ENCODE measurements around the gene PREPL. TPM values are rescaled to one million over a fixed set of nuclear protein-coding genes. Genes with fewer than 3 reads are reported as not detected.
A peak's percentile ranks its signal among the peaks of the same experiment; 100 is the strongest.

PREPL gene
- total RNA-seq, 1 donor from 2014 or later, result 23.7 TPM

DNA sequence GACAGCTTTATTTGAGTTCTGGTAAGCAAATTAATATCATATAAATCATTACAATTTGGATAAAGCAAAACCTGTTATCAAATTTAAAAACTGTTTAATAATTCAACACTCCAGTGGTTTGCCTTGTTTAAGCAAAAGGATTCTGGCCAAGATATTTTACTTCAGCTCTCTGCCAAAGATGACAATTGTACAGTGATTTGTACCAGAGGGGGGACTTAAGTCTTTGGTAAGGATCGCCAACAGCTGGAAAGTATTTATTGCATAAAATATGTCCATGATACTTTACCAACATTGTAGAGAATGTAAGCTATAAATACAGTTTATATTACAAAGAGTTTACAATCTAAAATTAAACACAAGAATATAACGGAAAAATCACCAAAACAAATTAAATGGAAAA is 13.8 kb downstream of the PREPL start:
- DNase-seq (ENCODE audit: low read depth) (no peak), FAIRE-seq (no peak)
- TF ChIP-seq, protein P1, sequence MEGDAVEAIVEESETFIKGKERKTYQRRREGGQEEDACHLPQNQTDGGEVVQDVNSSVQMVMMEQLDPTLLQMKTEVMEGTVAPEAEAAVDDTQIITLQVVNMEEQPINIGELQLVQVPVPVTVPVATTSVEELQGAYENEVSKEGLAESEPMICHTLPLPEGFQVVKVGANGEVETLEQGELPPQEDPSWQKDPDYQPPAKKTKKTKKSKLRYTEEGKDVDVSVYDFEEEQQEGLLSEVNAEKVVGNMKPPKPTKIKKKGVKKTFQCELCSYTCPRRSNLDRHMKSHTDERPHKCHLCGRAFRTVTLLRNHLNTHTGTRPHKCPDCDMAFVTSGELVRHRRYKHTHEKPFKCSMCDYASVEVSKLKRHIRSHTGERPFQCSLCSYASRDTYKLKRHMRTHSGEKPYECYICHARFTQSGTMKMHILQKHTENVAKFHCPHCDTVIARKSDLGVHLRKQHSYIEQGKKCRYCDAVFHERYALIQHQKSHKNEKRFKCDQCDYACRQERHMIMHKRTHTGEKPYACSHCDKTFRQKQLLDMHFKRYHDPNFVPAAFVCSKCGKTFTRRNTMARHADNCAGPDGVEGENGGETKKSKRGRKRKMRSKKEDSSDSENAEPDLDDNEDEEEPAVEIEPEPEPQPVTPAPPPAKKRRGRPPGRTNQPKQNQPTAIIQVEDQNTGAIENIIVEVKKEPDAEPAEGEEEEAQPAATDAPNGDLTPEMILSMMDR (IDR thresholded peaks at IDR 0.05; ENCODE audit: insufficient read depth, low read length, severe bottlenecking), result no peak
- no peak overlapping the region for H3K4me3 ChIP-seq (ENCODE audit: low read depth, low read length)
- peaks cover 2% of the 10 kb centered on the region for H3K36me3 ChIP-seq (ENCODE audit: control insufficient read depth, insufficient read depth, low read length)
- H3K27me3 ChIP-seq (ENCODE audit: control insufficient read depth, insufficient read depth, low read length), result no peaks in the 10 kb centered on the region

DNA sequence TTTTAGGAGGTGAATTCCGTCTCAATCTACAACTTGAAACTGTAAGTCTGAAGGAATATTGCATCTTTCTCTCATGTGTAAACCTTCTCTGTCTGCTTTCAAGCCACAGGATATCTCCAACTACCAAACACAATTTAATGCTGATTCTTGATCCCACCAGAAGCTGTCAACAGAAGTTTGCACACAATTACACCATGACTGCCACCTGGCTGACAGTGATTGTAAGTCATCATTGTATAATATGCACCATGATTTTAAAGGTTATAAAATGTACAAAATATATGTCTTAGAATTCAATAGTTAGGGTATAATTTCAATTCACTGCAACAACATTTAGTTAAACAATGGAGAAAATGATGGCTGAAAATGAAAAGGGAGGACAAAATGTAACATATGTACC is 18.4 kb downstream of the PREPL start:
- DNase-seq (ENCODE audit: low read depth) (peak; percentile 22), FAIRE-seq (no peak)
- H3K4me3 ChIP-seq (ENCODE audit: low read depth, low read length), result no peak overlapping the region
- TF ChIP-seq, protein P1 (IDR thresholded peaks at IDR 0.05; ENCODE audit: insufficient read depth, low read length, severe bottlenecking), result no peak
- peaks cover 2% of the 10 kb centered on the region for H3K36me3 ChIP-seq (ENCODE audit: control insufficient read depth, insufficient read depth, low read length)
- H3K27me3 ChIP-seq (ENCODE audit: control insufficient read depth, insufficient read depth, low read length), result no peaks in the 10 kb centered on the region

DNA sequence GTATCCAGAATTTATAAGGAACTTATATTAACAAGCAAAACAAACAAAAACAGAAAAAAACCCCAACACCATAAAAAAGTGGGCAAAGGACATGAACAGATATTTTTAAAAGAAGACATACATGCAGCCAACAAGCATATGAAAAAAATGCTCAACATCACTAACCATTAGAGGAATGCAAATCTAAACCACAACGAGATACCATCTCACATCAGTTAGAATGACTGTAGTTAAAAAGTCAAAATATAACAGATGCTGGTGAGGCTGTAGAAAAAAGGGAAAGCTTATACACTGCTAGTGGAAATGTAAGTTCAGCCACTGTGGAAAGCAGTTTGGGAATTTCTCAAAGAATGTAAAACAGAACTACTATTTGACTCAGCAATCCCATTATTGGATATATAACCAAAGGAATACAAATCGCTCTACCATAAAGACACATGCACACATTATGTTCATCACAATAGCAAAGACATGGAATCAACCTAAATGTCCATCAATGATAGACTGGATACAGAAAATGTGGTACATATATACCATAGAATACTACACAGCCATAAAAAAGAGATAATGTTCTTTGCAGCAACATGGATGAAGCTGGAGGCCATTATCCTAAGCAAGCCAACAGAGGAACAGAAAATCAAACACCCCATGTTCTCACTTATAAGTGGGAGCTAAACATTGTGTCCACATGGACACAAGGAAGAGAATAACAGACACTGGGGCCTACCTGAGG is 25.3 kb downstream of the PREPL start:
- H3K36me3 ChIP-seq (ENCODE audit: control insufficient read depth, insufficient read depth, low read length), result peaks cover 6% of the 10 kb centered on the region
- H3K4me3 ChIP-seq (ENCODE audit: low read depth, low read length), result no peak overlapping the region
- TF ChIP-seq, protein P1 (IDR thresholded peaks at IDR 0.05; ENCODE audit: insufficient read depth, low read length, severe bottlenecking), result no peak
- DNase-seq (ENCODE audit: low read depth) (no peak), FAIRE-seq (no peak)
- no peaks in the 10 kb centered on the region for H3K27me3 ChIP-seq (ENCODE audit: control insufficient read depth, insufficient read depth, low read length)

DNA sequence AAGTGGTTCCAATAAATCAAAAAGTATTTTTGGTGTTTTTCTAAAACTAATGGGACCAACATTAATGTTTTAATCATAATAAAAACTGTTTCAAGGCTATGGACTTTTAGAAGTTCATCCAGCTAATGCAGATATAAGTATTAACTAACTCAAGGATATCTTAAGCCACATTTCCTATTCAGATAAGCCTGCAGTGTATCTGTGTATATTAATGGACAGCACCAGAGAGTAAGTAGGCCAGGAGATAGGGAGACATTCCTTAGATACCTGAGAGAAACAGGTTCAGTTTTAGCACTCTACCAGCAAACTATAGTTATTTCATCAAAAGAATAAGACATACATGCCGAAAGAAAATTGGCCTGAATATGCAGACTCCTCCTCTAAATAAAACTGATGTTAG is 27.3 kb downstream of the PREPL start:
- FAIRE-seq (no peak), DNase-seq (ENCODE audit: low read depth) (no peak)
- H3K27me3 ChIP-seq (ENCODE audit: control insufficient read depth, insufficient read depth, low read length), result no peaks in the 10 kb centered on the region
- H3K36me3 ChIP-seq (ENCODE audit: control insufficient read depth, insufficient read depth, low read length), result peaks cover 6% of the 10 kb centered on the region
- H3K4me3 ChIP-seq (ENCODE audit: low read depth, low read length), result no peak overlapping the region
- TF ChIP-seq, protein P1 (IDR thresholded peaks at IDR 0.05; ENCODE audit: insufficient read depth, low read length, severe bottlenecking), result no peak

- no peak for FAIRE-seq
These were observed 30.5 kb downstream of the PREPL start for GRCh38 chr2:44330801-44331200.

More at GRCh38 chr2:44330801-44331200, 30.5 kb downstream of the PREPL start:
- TF ChIP-seq, protein P1 (IDR thresholded peaks at IDR 0.05; ENCODE audit: insufficient read depth, low read length, severe bottlenecking), result no peak
- H3K27me3 ChIP-seq (ENCODE audit: control insufficient read depth, insufficient read depth, low read length), result no peaks in the 10 kb centered on the region
- DNase-seq (ENCODE audit: low read depth), result no peak
- peaks cover 7% of the 10 kb centered on the region for H3K36me3 ChIP-seq (ENCODE audit: control insufficient read depth, insufficient read depth, low read length)
- H3K4me3 ChIP-seq (ENCODE audit: low read depth, low read length), result no peak overlapping the region
